Measurements from ENCODE around the gene ZBTB4. TPM values are rescaled to one million over a fixed set of nuclear protein-coding genes. Genes with fewer than 3 reads are reported as not detected.
"Not testable (repeated sequence)": the region's sequence is repeated elsewhere in the genome, so short reads cannot be mapped to it uniquely, and the experiment has no call there.

The ZBTB4 gene
- total RNA-seq, 1 experiment from 2014 or later, result 26.7 TPM

DNA sequence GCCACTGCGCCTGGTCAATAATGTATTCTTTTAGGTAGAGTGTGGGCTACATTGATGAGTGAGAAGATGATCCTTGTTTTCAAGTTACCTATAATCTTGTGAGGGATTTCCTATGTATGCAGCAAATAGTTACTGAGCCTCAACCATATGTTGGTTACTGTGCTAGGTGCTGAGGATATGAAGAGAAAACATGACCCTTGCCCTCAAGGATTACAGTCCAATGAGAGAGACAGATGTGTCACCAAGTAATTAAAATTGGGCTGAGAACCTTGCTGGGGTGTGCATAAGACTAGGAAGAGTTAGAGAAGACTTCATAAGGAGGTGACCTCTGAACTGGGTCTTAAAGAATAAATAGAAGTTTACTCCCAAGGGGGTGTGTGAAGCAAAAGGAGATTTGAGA, 12.2 kb upstream of the ZBTB4 start:
- DNase-seq (ENCODE audit: low read depth), result no peak

DNA sequence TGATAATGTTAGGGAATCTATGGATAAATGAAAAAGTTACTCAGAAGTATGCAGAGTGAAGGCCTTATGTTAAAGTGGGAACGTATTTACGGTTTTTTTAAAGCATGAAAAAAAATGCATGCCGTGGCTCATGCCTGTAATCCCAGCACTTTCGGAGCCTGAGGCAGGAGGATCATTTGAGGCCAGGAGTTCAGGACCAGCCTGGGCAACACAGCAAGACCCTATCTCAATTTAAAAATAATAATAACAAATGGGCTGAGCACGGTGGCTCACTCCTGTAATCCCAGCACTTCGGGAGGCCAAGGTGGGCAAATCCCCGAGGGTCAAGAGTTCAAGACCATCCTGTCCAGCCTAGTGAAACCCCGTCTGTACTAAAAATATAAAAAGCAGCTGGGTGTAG, 10.7 kb upstream of the ZBTB4 start:
- no peak for DNase-seq (ENCODE audit: low read depth)

DNA sequence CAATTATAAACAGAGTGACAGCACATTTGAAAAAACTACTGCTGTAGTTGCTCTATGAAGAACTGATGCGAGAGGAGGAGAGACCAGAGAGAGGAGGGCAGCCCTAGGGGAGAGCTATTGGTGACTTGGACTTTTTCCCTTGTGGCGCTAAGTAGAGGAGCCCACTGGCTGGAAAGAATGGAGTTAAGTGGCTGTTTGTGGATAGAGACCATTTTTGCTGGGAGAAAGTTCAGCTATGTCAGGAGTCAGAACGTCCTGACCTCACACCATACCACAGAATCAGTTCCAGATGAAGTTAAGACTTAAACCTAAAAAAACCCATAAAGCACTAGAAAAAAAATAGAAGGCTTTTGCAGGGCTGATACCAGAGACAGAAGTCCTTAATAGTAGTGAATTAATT, 6.8 kb upstream of the ZBTB4 start:
- DNase-seq (ENCODE audit: low read depth), result no peak

DNA sequence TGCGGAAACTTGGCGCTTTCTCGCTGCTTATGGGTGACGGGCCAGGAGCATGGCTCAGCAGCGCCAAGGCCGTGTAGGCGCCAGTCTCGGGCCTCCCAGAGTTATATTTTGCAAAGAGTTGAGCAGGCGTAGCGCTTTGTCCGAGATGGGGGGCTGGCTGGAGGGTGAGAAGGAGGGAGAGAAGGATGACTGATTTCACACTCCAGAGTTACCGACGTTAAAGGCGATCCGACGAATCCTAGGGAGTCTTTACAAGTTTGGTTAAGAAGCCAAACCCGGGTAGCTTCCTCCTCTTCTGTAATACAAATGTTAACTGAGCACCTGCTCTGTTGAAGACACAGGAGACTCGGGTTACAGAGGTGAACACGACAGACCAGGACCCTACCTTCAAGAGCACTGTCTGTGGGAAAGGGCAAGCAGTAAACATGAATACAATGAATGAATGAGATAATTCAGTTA, 5.5 kb upstream of the ZBTB4 start:
- no peak for DNase-seq (ENCODE audit: low read depth)

DNA sequence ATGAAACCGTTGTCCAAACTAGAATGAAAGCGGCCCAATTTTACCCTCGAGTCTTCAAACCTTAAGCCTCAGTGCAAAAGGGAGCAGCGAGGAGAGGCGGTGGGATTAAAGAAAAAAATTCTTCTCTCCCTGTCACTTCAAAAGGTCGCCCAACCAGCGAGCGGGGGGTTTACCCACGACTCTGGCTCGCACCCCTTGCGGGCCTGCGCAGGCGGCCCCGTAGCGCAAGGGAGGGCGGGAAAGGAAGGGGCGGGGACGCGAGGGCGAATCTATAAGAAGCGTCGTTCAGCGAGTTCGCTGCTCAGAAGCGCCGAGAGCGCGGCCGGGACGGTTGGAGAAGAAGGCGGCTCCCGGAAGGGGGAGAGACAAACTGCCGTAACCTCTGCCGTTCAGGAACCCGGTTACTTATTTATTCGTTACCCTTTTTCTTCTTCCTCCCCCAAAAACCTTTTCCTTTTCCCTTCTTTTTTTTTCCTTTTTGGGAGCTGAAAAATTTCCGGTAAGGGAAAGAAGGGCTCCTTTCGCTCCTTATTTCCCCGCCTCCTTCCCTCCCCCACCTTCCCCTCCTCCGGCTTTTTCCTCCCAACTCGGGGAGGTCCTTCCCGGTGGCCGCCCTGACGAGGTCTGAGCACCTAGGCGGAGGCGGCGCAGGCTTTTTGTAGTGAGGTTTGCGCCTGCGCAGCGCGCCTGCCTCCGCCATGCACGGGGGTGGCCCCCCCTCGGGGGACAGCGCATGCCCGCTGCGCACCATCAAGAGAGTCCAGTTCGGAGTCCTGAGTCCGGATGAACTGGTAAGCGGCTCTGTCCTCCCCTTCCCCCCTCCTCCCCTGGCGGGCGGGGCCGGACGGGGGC, 4.9 kb upstream of the ZBTB4 start, which contains the start of gene POLR2A:
Gene POLR2A (plus strand): TSS at position 300 of the 852 bp plus-strand sequence.
- peak; percentile 96 for DNase-seq (ENCODE audit: low read depth)

DNA sequence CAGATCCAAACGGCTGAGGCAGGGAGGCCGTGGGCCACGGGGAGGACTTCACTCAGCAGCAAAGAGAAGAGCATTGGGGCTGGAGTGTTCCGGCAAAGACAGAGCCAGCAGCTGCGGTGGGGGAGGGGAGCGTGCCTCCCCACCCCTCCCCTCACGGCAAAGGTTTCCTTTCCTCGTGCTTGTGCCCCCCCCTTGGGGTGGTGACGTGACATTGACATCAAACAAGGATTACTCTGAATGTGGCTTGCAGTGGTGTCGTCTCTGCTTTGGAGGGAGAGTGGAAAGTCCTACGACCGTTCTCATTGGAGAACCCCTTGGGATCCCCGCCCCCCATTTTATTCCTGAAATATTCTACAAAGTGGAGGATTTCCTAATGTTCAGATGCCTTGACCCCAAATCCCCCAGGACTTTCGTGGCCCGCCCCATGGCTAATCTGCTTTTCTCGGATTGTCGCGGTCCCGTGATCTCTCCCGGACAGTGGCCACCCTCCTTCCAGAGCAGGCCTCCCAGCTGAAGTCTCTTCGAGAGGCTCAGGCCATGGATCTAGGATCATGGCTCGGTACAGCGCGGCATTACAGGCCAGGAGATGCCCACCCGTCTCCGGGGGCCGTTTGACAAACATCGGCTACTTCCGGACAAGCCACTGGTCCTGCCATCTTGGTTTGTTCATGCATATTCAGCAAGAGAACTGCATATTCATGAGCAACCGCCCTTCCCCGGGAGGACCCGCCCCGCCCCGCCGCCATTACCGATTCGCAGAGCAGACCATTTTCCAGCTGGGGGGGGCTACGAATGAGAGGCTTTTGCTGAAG, 4.0 kb upstream of the ZBTB4 start:
- peak; percentile 90 for DNase-seq (ENCODE audit: low read depth)

DNA sequence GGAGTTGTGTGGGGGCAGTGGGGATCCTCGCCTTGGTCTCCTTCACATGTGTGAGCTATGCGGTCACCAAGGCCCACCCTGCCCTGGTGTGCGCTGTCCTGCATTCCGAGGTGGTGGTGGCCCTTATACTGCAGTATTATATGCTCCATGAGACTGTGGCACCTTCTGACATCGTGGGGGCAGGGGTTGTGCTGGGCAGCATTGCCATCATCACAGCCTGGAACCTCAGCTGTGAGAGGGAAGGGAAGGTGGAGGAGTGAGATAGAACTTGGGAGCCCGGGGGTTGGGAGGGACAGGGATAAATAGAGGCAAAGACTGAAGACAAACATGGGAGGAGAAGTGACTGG, 3.3 kb upstream of the ZBTB4 start:
- not testable (repeated sequence) for DNase-seq (ENCODE audit: low read depth)

DNA sequence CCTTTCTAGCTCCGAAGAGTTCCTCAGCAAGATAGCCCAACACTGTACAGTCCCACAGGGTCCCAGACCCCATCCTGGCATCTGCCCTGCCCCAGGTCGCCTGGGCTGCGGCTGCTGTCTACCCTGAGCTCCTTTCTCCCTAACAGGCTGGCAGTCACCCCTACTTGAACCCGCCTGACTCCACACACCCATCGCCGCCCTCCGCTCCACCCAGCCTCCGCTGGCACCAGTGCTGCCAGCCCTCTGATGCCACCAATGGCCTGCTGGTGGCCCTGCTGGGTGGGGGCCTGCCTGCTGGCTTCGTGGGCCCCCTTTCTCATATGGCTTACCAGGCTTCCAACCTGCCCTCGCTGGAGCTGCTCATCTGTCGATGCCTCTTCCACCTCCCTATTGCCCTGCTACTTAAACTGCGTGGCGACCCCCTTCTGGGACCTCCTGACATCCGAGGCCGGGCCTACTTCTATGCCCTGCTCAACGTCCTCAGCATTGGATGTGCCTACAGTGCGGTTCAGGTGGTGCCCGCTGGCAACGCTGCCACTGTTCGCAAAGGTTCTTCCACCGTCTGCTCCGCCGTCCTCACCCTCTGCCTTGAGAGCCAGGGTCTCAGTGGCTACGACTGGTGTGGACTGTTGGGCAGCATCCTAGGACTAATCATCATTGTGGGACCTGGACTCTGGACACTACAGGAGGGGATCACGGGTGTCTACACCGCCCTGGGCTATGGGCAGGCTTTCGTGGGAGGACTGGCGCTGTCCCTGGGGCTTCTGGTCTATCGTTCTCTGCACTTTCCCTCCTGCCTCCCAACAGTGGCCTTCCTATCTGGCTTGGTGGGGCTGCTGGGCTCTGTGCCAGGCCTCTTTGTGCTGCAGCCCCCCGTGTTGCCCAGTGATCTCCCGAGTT, 2.7 kb upstream of the ZBTB4 start:
- DNase-seq (ENCODE audit: low read depth), result not testable (repeated sequence)

DNA sequence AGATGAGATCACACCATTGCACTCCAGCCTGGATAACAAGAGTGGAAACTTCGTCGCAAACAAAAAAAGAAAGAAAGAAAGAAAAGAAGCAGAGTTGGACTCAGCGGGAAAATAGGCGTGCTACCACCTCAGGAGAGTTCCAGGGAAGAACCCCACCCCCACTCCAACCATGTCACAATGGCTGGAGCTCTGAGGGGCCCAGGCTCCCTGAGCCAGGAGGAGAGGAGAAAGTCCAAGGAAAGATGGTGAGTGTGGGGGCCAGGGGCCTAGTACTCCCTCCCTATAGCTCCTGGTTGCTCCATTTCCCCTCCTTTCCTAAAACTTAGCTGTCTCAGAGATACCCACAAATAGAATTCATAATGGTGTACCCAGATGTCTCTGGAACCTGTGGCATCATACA, 1.8 kb upstream of the ZBTB4 start, which contains the start of gene SLC35G6:
Gene SLC35G6 (plus strand): TSS at position 172 of the 400 bp plus-strand sequence. CDS start 71 bp downstream, at position 243.
- not testable (repeated sequence) for DNase-seq (ENCODE audit: low read depth)

DNA sequence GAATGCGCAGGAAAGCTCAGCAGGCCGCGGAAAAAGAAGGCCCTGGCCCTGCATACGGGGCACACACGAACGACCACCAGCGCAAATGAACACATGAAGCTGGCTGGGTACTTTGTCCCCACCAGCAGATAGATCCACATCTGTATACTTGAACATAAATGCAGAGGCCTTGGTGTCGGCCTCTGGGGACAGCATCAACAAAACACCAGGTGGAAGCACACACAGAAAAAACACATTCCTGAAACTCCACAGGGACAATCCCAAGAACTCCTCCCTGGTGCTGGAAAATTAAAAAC, 606 bp upstream of the ZBTB4 start:
- no peak for DNase-seq (ENCODE audit: low read depth)

DNA sequence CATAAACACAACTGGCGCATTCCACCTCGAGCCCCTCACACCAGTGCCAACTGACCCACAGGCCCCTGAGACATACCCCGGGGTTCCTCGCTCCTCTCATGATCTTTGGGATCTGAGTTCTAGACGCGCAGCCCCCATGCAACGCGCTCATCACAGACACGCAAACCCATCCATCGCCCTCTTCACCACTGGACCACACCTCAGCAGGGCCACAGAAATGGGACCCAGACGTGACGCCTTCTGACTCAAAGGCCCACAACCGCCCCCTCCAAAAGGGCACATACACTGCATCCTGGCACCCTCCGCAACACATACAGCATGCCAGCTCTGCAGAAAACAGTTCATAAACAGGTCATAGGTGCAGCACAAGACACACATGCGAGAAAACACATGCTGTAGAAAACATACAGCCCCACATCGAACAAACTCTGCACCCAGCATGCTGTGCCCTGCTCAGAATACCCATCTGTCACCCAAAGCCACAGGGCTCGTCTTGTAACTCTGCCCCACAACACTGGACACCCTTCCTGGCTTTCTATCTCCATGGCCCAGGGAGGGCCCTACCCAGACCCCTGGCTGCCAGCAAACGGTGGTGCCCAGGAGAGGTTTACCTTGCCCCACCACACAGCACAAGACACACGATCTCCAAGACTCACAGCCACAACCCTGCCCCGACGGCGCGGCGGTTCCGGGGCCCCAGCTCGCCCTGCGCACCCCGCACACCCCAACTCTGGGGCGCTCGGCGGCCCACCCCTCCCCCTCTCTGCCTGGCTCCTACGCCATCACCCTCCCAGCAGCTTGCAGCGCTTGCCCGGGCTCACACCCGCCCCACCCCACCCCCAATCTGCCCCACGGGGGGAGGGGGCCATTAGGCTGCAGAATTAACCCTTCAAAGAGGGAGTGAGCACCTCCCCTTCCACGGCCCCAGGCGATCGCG, 887 bp downstream of the ZBTB4 start:
- peak; percentile 25 for DNase-seq (ENCODE audit: low read depth)

DNA sequence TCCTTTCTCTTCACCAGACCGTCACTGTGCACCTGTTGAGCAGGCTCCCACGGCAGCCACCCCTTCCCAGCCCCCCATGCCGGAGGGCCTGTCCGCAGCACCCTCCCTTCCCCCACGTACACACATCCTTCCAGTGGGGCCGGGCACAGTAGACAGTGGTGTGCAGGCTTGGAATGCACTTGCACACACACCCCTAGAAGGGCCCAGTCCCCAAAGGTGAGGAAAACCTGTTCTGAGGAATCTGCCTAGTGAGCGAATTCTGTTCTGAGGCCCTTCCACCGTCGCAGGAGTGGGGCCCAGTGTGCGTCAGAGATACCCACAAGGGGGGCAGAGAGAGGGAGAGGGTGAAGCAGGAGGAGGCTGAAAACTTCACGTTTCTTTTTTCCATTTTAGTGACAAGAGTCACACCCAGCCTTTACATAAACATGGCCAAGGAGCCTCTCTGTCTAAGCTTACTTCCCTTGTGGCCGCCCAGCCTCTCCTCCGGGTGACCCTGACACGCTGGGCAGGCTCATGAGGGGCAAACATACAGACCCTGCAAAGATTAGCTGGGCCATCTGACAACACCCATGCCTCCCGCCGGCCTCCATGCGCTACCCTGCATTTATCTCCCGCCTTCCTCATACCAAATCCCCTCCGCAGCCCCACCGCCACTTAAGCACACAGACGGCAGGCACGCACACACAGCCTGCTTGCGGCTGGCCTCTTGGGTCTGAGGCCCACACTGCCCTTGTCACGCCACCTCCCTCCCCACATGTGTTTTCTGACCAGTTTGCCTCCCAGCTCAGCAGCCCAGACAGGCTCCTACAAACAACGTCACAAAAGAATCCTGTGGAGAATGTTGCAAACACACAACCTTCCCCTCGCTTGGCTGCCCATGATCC, 1.8 kb downstream of the ZBTB4 start:
- DNase-seq (ENCODE audit: low read depth), result peak; percentile 22

DNA sequence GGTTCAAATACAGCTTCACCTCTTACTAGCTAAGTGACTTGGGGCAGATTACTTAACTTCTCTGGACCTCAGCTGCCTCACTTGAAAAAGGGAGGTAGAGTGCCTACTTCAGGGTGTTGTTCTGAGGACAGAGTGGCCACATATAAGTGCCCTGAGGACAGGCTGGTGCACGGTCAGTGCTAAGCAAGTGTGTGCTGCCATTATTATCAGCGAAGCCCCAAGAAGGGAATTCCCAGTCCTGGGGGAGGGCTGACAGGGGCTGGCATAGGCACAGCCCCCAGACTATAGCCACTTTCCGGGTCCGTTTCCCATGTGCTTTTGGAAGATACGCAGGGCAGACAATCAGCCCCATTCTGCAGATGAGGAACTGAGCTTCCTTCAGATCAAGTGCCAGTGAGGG, 2.5 kb downstream of the ZBTB4 start:
- no peak for DNase-seq (ENCODE audit: low read depth)

DNA sequence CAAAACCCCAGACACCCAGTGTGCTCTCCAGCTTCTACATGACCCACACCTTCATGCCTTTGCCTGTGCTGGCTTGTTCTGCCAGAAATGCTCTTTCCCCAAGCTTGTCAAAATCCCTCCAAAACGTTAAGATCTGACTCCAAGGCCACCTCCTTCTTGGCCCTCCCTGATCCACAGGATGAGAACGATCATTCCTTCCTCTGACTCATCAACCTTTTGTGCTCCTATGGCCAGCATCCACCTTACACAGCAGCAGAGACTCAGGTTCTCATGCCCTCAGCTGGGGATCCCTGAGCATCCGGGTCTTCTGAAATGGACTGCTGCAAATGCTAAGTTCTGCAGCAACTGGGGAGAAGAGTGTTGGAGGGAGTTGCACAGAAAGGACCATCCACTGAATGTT, 2.9 kb downstream of the ZBTB4 start:
- DNase-seq (ENCODE audit: low read depth), result peak; percentile 84

DNA sequence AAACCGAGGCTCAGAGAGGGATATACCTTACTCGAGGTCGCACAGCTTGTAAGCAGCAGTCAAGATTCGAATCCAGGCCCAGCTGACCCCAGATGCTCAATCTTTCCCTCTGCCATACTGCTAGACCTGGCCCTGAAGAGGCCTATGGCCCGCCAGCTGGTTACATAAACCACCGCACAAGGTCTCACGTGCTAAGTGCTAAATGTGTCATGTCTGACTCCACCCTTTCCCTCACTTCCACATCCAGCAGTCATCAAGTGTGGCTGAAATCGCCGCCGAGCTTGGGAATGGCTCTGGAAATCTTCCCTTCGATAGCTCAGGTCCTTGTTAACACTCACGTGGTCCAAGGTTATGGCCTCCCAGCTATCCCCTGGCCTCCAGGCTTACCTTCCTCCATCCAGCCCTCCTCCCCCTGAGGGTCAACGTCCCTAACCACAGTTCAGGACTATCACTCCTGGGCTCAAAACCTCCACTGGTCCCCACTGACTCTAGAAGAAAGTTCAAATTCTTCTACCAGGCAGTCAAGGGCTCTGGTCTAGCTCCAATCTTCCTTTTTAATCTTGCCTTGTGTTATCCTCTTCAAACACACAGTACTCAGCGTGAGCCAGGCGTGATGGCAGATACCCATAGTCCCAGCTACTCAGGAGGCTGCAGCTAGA, 3.5 kb downstream of the ZBTB4 start:
- DNase-seq (ENCODE audit: low read depth), result no peak

DNA sequence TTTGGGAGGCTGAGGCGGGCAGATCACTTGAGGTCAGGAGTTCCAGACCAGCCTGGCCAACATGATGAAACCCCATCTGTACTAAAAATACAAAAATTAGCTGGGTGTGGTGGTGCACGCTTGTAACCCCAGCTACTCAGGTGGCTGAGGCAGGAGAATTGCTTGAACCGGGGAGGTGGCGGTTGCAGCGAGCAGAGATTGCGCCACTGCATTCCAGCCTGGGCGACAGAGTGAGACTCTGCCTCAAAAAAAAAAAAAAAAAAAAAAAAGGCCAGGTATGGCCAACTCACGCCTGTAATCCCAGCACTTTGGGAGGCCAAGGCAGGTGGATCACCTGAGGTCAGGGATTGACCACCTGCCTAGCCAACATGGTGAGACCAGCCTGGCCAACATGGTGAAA, 4.7 kb downstream of the ZBTB4 start:
- DNase-seq (ENCODE audit: low read depth), result not testable (repeated sequence)

DNA sequence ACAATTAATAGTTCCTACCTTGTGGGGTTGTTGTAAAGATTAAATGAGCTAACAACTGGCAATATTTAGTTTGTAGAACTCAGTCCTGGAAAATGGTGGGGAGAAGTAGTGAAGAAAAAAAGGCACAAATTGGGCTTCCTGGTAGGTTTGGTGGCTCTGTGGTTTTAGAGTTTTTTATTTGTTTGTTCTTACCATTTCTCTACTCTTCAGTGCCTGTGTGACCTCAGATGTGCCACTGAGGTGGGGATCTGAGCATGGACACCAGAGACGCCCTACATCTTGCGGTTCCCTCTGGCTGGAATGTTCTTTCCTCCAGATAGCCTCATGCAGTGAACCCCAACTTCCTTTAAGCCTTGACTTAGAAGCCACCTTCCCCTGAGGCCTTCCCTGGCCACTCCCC, 7.7 kb downstream of the ZBTB4 start:
- DNase-seq (ENCODE audit: low read depth), result no peak

DNA sequence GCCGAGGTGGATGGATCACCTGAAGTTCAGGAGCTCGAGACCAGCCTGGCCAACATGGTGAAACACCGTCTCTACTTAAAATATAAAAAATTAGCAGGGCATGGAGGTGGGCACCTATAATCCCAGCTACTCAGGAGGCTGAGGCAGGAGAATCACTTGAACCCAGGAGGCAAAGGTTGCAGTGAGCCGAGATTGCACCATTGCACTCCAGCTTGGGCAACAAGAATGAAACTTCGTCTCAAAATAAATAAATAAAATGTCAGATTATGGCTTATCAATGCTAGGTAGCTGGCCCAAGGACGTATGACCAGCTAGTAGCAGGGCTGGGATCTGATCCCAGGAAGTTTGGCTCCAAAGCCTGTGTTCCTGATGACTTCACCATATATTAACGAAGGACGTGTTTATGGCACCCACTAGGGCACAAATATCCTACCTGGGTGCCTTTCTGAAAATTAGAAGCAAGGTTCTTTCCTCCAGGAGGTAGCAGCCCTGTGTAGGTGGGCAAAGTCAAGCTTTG, 8.9 kb downstream of the ZBTB4 start:
- not testable (repeated sequence) for DNase-seq (ENCODE audit: low read depth)

DNA sequence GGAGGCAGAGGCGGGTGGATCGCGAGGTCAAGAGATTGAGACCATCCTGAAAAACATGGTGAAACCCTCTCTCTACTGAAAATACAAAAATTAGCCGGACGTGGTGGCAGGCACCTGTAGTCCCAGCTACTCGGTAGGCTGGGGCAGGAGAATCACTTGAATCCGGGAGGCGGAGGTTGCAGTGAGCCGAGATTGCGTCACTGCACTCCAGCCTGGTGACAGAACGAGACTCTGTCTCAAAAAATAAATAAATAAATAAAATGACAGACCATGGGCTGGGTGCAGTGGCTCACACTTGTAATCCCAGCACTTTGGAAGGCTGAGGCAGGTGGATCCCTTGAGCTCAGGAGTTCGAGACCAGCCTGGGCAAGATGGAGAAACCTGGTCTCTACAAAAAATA, 9.6 kb downstream of the ZBTB4 start:
- DNase-seq (ENCODE audit: low read depth), result not testable (repeated sequence)

Measured in M059J (cell line).